Measurements from ENCODE around the gene ART1.

The ART1 gene

DNA sequence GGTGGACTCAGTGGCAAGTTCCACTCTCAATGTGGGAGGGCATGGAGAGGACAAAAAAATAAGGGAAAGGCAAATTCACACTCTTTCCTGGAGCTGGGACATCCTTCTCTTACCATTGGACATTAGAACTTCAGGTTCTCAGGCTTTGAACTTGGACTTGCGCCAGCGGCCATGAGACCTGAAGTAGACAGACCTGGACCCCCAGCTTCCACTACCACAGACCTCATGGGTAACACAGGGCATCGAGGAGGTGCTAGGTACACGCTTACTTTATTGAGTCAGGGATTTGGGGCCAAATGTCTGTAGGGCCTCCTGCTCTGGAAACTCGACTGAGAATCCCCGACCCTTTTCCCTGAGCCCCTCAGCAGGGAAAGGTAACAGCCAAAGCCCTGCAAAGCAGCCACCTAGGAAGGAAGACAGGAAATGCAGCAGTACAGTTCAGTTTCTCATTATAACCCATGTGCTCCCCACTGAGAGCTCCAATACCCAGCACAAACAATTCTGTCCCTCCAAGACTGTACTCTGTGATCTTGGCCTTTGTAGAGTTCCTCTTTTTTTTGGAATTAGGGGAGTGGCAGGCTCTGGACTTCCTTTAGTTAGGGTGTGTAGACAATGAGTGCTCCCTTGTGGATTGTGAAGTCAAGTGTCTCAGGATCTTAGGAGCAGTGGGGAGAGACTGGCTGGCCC, 20.6 kb downstream of the ART1 start:
- peaks cover 21% of the 10 kb centered on the region for H3K36me3 ChIP-seq (replicated peaks)
- TF ChIP-seq, protein P1, sequence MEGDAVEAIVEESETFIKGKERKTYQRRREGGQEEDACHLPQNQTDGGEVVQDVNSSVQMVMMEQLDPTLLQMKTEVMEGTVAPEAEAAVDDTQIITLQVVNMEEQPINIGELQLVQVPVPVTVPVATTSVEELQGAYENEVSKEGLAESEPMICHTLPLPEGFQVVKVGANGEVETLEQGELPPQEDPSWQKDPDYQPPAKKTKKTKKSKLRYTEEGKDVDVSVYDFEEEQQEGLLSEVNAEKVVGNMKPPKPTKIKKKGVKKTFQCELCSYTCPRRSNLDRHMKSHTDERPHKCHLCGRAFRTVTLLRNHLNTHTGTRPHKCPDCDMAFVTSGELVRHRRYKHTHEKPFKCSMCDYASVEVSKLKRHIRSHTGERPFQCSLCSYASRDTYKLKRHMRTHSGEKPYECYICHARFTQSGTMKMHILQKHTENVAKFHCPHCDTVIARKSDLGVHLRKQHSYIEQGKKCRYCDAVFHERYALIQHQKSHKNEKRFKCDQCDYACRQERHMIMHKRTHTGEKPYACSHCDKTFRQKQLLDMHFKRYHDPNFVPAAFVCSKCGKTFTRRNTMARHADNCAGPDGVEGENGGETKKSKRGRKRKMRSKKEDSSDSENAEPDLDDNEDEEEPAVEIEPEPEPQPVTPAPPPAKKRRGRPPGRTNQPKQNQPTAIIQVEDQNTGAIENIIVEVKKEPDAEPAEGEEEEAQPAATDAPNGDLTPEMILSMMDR (IDR thresholded peaks at IDR 0.05; ENCODE audit: low read depth, low read length, missing control alignments) = no peak

GRCh38 chr11:3666023-3666530, 21.1 kb downstream of the ART1 start:
- TF ChIP-seq, protein P1 (IDR thresholded peaks at IDR 0.05; ENCODE audit: low read depth, low read length, missing control alignments) = no peak
- in situ Hi-C loops (cut with HindIII; ENCODE audit: low pct_ligation_motif_present, low sequenced_read_pairs) = no loop called here
- DNase-seq = no peak
- Histone ChIP-seq H3K27ac (no peak overlapping the region), H3K27me3 (replicated peaks) (no peaks in the 10 kb centered on the region), H3K36me3 (replicated peaks) (peaks cover 24% of the 10 kb centered on the region), H3K4me3 (ENCODE audit: low read depth, low read length) (no peak overlapping the region)

More for the DNA sequence above, 20.6 kb downstream of the ART1 start:
- Histone ChIP-seq H3K27me3 (replicated peaks) (no peaks in the 10 kb centered on the region), H3K27ac (no peak overlapping the region), H3K4me3 (ENCODE audit: low read depth, low read length) (no peak overlapping the region)
- DNase-seq = no peak
- in situ Hi-C loops (cut with HindIII; ENCODE audit: low pct_ligation_motif_present, low sequenced_read_pairs) = no loop called here

GRCh38 chr11:3667149-3668035, 22.5 kb downstream of the ART1 start:
- TF ChIP-seq, protein P1 (IDR thresholded peaks at IDR 0.05; ENCODE audit: low read depth, low read length, missing control alignments) = no peak
- in situ Hi-C loops (cut with HindIII; ENCODE audit: low pct_ligation_motif_present, low sequenced_read_pairs) = no loop called here
- H3K36me3 ChIP-seq (replicated peaks) = peaks cover 37% of the 10 kb centered on the region
- no peak for DNase-seq
- no peak overlapping the region for H3K4me3 ChIP-seq (ENCODE audit: low read depth, low read length)
- H3K27me3 ChIP-seq (replicated peaks) = no peaks in the 10 kb centered on the region
- H3K27ac ChIP-seq = no peak overlapping the region

DNA sequence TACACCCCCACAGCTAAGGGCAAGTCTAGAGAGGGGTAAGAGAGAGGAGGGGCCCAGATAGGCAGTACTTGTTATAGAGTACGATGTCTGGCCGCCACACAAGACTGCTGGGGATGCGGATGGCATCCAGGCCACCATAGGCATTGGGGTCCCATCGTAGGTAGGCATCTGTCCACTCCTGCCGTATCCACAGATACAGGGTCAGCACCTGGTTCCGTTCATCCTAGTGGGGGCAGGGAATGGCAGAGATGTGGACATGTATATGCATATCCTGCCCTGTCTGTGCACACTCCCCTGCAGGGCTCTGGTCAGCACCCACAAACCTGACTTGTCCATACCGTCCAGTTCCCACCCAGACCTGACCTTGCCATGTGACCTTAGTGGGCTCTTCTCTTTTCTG, 24.2 kb downstream of the ART1 start:
- Histone ChIP-seq H3K4me3 (ENCODE audit: low read depth, low read length) (no peak overlapping the region), H3K36me3 (replicated peaks) (peaks cover 46% of the 10 kb centered on the region), H3K27ac (no peak overlapping the region), H3K27me3 (replicated peaks) (no peaks in the 10 kb centered on the region)
- in situ Hi-C loops (cut with HindIII; ENCODE audit: low pct_ligation_motif_present, low sequenced_read_pairs) = no loop called here
- TF ChIP-seq, protein P1 (IDR thresholded peaks at IDR 0.05; ENCODE audit: low read depth, low read length, missing control alignments) = no peak
- no peak for DNase-seq

DNA sequence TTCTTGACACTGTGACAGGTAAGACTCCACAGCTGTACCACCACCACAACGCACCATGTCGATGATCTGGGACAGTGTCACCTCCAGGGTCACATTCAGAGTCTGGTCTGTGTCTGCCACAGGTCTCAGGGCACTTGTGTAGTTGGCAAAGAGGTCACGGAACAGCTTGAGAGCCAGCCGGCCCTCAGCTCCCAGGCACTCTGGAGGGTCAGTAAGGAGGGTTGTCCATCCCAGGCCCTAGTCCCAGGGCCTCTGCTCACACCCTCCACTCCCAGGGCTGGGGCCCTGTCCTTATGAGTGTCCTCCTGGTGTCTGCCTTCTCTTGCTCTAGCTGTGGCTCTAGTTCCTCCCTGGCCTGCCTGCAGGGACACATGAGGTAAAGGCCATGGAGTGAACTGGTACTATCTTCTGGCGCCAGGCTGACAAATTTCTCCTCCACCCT, 24.8 kb downstream of the ART1 start:
- DNase-seq = no peak
- H3K36me3 ChIP-seq (replicated peaks) = peaks cover 51% of the 10 kb centered on the region
- in situ Hi-C loops (cut with HindIII; ENCODE audit: low pct_ligation_motif_present, low sequenced_read_pairs) = no loop called here
- no peaks in the 10 kb centered on the region for H3K27me3 ChIP-seq (replicated peaks)
- TF ChIP-seq, protein P1 (IDR thresholded peaks at IDR 0.05; ENCODE audit: low read depth, low read length, missing control alignments) = no peak
- H3K27ac ChIP-seq = no peak overlapping the region
- no peak overlapping the region for H3K4me3 ChIP-seq (ENCODE audit: low read depth, low read length)

Data from brain microvascular endothelial cell (primary cell).